Spleen (tissue), 7 donors: ENCODE results near the gene IGSF9.

Experiments
- CTCF ChIP-seq, 11 experiments: fragments of 200-600 bp in 7 of 11; fragments of 450-650 bp in 4 of 11; sonication (generic) in 4 of 11; IDR thresholded peaks in 8 of 11; conservative IDR thresholded peaks in 3 of 11; 1 replicate in 7 of 11; 2 replicates in 4 of 11; pipeline versions ENCODE4 v1.4.0 to v1.8.0; 2016 to 2021; ENCODE audit warnings: antibody characterized with exemption in 11 of 11, inconsistent platforms in 4 of 11, mild to moderate bottlenecking in 1 of 11
- POLR2A ChIP-seq, 3 donors: fragments of 450-650 bp; IDR thresholded peaks; one replicate each; pipeline ENCODE4 v1.5.1; 2017; ENCODE audit warnings: antibody characterized with exemption in 3 of 3, mild to moderate bottlenecking in 1 of 3
- donor health status: DM: no; HTN: no; CAD: no; lungs with moderate emphysema.
- donor health status: DM: no; HTN: no; CAD: no.
- donor health status: DM: no; HTN: no; CAD: no.

- TF ChIP-seq POLR2A (IDR thresholded peaks at IDR 0.05) (no peak), CTCF (IDR thresholded peaks at IDR 0.05 in 8 of 11, conservative IDR thresholded peaks at IDR 0.05 in 3 of 11) (no peak)
Observed at GRCh38 chr1:159900086-159900680, 45.2 kb downstream of the IGSF9 start, which contains the start of gene CFAP45.
